ENCODE measurements around the gene PRKD1.

PRKD1 gene

DNA sequence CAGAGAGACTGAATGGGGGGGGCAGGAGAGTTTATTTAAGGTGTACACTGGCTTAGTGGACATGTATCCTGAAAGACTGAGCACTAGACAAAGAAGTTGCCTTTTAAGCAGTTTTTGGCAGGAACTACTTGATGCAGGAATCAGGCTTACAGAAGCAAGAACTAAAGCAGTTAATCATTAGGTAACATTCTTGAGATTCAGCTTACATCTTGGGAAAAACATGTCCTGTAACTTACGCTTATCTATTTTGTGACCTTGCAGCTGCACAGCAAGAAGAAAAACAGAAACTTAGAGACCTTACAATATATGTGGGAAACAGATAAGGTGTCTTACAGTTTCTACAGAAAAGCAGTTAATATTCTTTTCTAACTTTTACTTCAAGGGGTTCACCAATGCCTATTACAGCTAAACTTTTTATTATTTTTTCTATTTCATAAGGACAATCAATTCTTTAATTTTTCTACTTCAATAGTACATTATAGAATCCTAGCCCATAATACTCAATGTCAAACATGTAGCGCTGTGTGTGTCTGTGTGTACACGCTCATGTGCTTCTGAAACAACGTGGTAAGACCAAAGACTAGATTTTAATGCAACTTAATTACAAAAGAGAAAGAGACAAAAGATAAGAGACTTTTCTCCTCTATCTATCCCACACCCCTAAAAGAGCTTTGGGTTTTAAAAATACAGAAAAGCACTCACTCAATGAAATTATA, 276.9 kb downstream of the PRKD1 start:
- peaks cover 14% of the 10 kb centered on the region for H3K36me3 ChIP-seq (ENCODE audit: control insufficient read depth, insufficient read depth, low read length)
- peaks cover 21% of the 10 kb centered on the region for H3K9me3 ChIP-seq (ENCODE audit: control insufficient read depth, low read length)
- WGBS, 2 experiments (ENCODE audit: insufficient coverage in 2 of 2), result 100% methylated on average over 2 of the region's 4 CpGs; no CpG with 5 or more reads in 1 of the 2 experiments
- H3K4me1 ChIP-seq (ENCODE audit: control insufficient read depth, insufficient read depth, low read length, poor library complexity, severe bottlenecking), result no peaks in the 10 kb centered on the region
- H3K27ac ChIP-seq (ENCODE audit: low read depth, low read length, severe bottlenecking), result no peak overlapping the region
- no peak overlapping the region for H3K4me3 ChIP-seq (ENCODE audit: extremely low read depth, insufficient read depth, low read length, poor library complexity, severe bottlenecking)

DNA sequence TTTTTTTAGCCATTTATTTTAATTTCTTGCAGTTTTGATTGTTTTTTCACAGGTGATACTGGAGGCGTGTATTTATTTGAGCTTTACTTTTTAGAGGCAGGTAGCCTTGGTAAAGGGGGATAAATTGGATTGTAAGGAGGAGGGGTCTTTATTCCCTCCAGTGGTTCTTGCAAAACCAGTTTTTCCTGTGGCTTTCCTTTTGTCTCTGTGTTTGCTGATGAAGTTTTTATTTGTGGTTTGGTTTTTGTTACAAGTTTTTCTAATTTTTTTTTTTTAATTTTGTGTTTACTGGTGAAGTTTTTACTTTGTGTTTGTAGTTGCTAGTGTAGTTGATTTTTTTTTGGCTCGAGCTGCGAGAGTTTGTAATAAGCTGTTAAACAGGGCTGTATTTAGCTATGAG, 278.5 kb downstream of the PRKD1 start:
- Histone ChIP-seq H3K4me1 (ENCODE audit: control insufficient read depth, insufficient read depth, low read length, poor library complexity, severe bottlenecking) (no peaks in the 10 kb centered on the region), H3K27ac (ENCODE audit: low read depth, low read length, severe bottlenecking) (no peak overlapping the region), H3K4me3 (ENCODE audit: extremely low read depth, insufficient read depth, low read length, poor library complexity, severe bottlenecking) (no peak overlapping the region), H3K9me3 (ENCODE audit: control insufficient read depth, low read length) (peaks cover 21% of the 10 kb centered on the region), H3K36me3 (ENCODE audit: control insufficient read depth, insufficient read depth, low read length) (peaks cover 14% of the 10 kb centered on the region)
- WGBS, 2 experiments (ENCODE audit: insufficient coverage in 2 of 2), result 92 to 93% methylated on average over 2 of the region's 3 CpGs

DNA sequence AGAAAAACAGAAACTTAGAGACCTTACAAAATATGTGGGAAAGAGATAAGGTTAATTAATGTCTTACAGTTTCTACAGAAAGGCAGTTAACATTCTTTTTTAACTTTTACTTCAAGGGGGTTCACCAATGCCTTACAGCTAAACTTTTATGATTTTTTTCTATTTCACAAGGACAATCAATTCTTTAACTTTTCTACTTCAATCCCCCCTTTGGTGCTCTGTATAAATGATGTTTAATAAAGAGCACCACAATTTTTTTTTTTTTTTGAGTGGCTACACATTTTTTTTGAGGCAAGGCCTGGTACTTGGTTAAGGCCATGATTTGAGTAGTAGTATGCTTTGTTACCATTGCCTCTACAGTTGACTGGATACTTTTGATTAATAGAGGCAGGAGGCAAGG, 279.6 kb downstream of the PRKD1 start:
- Histone ChIP-seq H3K36me3 (ENCODE audit: control insufficient read depth, insufficient read depth, low read length) (peaks cover 14% of the 10 kb centered on the region), H3K4me3 (ENCODE audit: extremely low read depth, insufficient read depth, low read length, poor library complexity, severe bottlenecking) (no peak overlapping the region), H3K27ac (ENCODE audit: low read depth, low read length, severe bottlenecking) (no peak overlapping the region), H3K4me1 (ENCODE audit: control insufficient read depth, insufficient read depth, low read length, poor library complexity, severe bottlenecking) (peaks cover 5% of the 10 kb centered on the region), H3K9me3 (ENCODE audit: control insufficient read depth, low read length) (peaks cover 21% of the 10 kb centered on the region)

DNA sequence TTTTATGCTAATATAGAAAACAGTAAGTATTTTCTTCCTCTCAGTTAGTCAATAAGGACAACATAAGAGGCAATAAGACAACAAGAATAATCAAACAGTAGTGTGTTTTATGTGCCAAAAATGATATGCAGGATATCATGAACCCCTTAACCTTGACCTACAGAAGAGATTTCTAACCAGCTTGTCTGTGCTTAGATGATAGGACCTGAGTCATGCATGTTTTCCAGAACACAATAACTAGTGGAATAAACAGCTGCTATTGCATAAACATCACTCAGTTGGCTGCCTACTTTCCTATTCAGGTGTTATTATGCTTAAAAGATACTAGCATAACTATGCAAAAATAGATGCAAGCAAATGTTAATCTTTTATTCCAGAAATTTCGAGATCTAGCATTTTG, 282.5 kb downstream of the PRKD1 start:
- Histone ChIP-seq H3K36me3 (ENCODE audit: control insufficient read depth, insufficient read depth, low read length) (peaks cover 10% of the 10 kb centered on the region), H3K4me3 (ENCODE audit: extremely low read depth, insufficient read depth, low read length, poor library complexity, severe bottlenecking) (no peak overlapping the region), H3K4me1 (ENCODE audit: control insufficient read depth, insufficient read depth, low read length, poor library complexity, severe bottlenecking) (peaks cover 5% of the 10 kb centered on the region), H3K9me3 (ENCODE audit: control insufficient read depth, low read length) (peaks cover 16% of the 10 kb centered on the region), H3K27ac (ENCODE audit: low read depth, low read length, severe bottlenecking) (no peak overlapping the region)
- WGBS, 2 experiments (ENCODE audit: insufficient coverage in 2 of 2), result no CpG with 5 or more reads among the region's 1 CpG

DNA sequence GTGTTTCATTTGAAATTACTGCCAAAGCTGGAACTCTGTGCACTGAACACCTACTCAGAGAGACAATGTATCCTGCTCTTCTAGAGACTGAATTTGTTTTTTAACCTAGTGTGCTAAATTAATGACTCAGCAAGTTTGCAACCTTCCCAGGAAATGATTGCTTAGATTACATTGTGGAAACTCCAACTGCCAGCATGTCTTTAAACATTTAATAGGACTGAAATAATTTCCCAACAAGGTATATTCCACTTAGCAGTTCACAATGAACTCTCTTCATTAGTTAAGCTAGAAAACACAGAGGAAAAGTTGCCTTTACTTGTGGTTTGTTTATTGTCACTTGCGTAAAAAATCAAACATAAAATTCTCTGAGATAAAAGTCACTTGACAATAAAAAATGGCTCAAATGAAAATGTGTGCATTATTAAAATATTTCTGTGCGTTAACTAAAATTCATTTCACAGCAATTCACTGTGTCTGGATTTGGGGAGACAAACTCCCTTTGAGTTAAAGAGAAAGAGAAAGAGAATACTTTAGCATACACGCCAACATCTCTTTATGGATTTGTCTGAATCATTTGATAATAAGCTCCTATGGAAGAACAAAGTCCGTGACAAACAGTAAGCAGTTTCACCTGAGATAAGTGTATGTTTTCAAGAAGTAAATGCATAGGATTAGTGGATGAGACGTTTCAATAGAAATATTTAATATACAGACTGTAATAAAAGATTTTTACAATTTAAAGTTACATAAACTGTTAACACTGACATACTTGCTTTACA, 284.0 kb downstream of the PRKD1 start:
- 92% methylated on average over 2 of the region's 5 CpGs; no CpG with 5 or more reads in 1 of the 2 experiments for WGBS, 2 experiments (ENCODE audit: insufficient coverage in 2 of 2)
- Histone ChIP-seq H3K4me1 (ENCODE audit: control insufficient read depth, insufficient read depth, low read length, poor library complexity, severe bottlenecking) (peaks cover 5% of the 10 kb centered on the region), H3K36me3 (ENCODE audit: control insufficient read depth, insufficient read depth, low read length) (peaks cover 4% of the 10 kb centered on the region), H3K4me3 (ENCODE audit: extremely low read depth, insufficient read depth, low read length, poor library complexity, severe bottlenecking) (no peak overlapping the region), H3K9me3 (ENCODE audit: control insufficient read depth, low read length) (peaks cover 11% of the 10 kb centered on the region), H3K27ac (ENCODE audit: low read depth, low read length, severe bottlenecking) (no peak overlapping the region)

DNA sequence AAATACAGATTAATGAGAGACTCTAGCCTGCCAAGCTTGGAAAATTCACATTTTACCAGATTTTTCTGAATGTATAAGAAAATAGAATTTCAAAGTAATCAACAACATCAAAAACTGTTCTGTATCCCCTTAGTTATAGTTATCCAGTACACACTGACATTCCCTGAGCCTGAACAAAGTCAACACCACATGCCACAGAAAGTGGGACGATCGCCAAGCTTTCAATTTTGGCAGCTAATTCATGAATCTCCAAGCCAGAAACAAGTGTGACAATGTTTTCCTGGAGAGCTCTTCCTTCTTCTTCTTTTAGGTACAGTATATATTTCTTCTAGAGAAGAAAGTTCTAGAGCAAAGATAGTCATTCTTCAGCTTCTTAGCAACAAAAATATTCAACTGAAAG, 290.2 kb downstream of the PRKD1 start:
- H3K4me3 ChIP-seq (ENCODE audit: extremely low read depth, insufficient read depth, low read length, poor library complexity, severe bottlenecking), result no peak overlapping the region
- no peaks in the 10 kb centered on the region for H3K9me3 ChIP-seq (ENCODE audit: control insufficient read depth, low read length)
- H3K4me1 ChIP-seq (ENCODE audit: control insufficient read depth, insufficient read depth, low read length, poor library complexity, severe bottlenecking), result no peaks in the 10 kb centered on the region
- H3K27ac ChIP-seq (ENCODE audit: low read depth, low read length, severe bottlenecking), result no peak overlapping the region
- peaks cover 4% of the 10 kb centered on the region for H3K36me3 ChIP-seq (ENCODE audit: control insufficient read depth, insufficient read depth, low read length)
- no CpG with 5 or more reads among the region's 2 CpGs for WGBS, 2 experiments (ENCODE audit: insufficient coverage in 2 of 2)

DNA sequence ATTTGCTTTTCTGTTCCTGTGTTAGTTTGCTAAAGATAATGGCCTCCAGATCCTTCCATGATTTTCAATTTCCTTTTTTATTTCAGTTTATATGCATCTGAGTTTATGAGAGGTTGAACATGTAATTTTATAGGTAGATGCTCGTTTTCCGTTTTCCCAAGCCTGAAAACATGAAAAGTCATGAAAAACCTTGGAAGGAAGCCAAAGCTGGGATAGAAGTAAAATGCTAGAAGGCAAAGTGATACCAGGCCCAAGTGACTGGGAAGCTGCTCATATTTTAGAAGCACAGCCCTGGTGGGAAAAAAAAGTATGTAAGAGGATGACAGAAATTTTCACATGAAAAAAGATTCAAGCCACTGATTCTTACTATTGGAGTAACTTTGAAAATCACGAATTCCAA, 290.8 kb downstream of the PRKD1 start:
- Histone ChIP-seq H3K4me1 (ENCODE audit: control insufficient read depth, insufficient read depth, low read length, poor library complexity, severe bottlenecking) (no peaks in the 10 kb centered on the region), H3K4me3 (ENCODE audit: extremely low read depth, insufficient read depth, low read length, poor library complexity, severe bottlenecking) (no peak overlapping the region), H3K9me3 (ENCODE audit: control insufficient read depth, low read length) (no peaks in the 10 kb centered on the region), H3K36me3 (ENCODE audit: control insufficient read depth, insufficient read depth, low read length) (peaks cover 4% of the 10 kb centered on the region), H3K27ac (ENCODE audit: low read depth, low read length, severe bottlenecking) (no peak overlapping the region)
- 50 to 89% methylated on average over 2 of the region's 3 CpGs for WGBS, 2 experiments (ENCODE audit: insufficient coverage in 2 of 2)

DNA sequence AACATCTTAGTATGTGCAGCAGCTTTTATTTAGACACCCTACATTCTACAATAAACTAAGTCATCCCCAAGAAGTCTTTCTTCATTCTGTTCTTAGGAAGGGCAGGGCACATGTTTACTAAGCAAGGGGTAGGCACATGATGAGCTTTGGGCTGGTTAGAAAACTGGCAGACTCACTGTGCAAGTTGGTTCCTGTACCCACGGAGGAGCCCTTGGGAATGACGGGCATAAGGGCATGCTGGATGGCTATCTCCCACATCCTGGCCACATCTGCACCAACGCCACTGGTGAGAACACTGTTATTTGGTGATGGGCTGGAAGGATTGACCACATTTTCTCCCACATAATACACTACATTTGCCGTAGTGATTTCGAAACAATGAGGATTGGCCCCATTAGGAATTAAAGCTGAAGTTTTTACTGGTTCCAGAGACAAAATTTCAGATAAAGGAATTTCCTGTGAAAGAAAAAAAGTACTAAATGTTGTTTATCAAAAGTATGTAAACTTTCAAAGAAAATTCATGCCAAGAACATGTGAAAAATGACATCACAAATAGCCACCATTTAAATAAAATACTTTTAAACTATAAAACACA, 297.0 kb downstream of the PRKD1 start:
- H3K36me3 ChIP-seq (ENCODE audit: control insufficient read depth, insufficient read depth, low read length), result no peaks in the 10 kb centered on the region

DNA sequence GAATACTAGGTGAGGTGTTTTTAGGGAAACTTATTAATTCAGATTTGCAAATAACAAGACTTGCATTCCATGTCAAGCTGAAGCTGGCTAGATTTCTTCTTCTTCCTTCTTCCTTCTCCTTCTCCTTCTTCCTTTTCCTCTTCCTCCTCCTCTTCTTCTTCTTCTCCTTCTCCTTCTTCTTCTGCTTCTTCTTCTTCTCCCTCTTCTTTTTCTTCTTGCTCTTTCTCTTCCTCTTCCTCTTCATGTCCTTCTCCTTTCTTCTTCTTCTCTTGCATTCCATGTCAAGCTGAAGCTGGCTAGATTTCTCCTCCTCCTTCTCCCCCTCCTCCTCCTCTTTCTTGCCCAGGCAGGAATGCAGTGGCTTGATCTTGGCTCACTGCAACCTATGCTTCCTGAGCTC, 297.8 kb downstream of the PRKD1 start:
- Histone ChIP-seq H3K4me1 (ENCODE audit: control insufficient read depth, insufficient read depth, low read length, poor library complexity, severe bottlenecking) (no peaks in the 10 kb centered on the region), H3K4me3 (ENCODE audit: extremely low read depth, insufficient read depth, low read length, poor library complexity, severe bottlenecking) (no peak overlapping the region), H3K36me3 (ENCODE audit: control insufficient read depth, insufficient read depth, low read length) (no peaks in the 10 kb centered on the region), H3K9me3 (ENCODE audit: control insufficient read depth, low read length) (no peaks in the 10 kb centered on the region), H3K27ac (ENCODE audit: low read depth, low read length, severe bottlenecking) (no peak overlapping the region)

More for the DNA sequence above, 297.0 kb downstream of the PRKD1 start:
- WGBS, 2 experiments (ENCODE audit: insufficient coverage in 2 of 2), result 94% methylated on average over 2 of the region's 5 CpGs; no CpG with 5 or more reads in 1 of the 2 experiments
- no peaks in the 10 kb centered on the region for H3K9me3 ChIP-seq (ENCODE audit: control insufficient read depth, low read length)
- no peaks in the 10 kb centered on the region for H3K4me1 ChIP-seq (ENCODE audit: control insufficient read depth, insufficient read depth, low read length, poor library complexity, severe bottlenecking)
- no peak overlapping the region for H3K27ac ChIP-seq (ENCODE audit: low read depth, low read length, severe bottlenecking)
- H3K4me3 ChIP-seq (ENCODE audit: extremely low read depth, insufficient read depth, low read length, poor library complexity, severe bottlenecking), result no peak overlapping the region

DNA sequence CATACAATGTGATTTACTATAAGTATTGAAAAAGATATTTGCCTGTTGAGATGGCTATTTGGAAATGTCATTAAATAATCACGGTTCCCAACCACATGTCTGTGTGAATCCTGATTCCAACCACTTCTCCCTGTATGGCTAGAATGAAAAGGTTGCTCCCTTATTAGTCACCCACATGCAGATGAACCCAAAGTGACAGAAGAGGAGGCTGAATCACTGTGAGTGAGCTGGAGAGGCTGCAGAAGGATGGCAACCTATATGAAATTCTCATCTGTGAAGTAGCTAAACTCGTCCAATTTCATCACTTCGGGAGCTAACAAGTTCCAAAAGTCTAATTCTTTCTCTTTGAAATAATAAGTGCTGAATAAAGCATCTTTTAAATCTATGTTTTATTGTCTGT, 300.5 kb downstream of the PRKD1 start:
- no CpG with 5 or more reads among the region's 3 CpGs for WGBS, 2 experiments (ENCODE audit: insufficient coverage in 2 of 2)
- Histone ChIP-seq H3K4me3 (ENCODE audit: extremely low read depth, insufficient read depth, low read length, poor library complexity, severe bottlenecking) (no peak overlapping the region), H3K4me1 (ENCODE audit: control insufficient read depth, insufficient read depth, low read length, poor library complexity, severe bottlenecking) (no peaks in the 10 kb centered on the region), H3K27ac (ENCODE audit: low read depth, low read length, severe bottlenecking) (no peak overlapping the region), H3K9me3 (ENCODE audit: control insufficient read depth, low read length) (no peaks in the 10 kb centered on the region), H3K36me3 (ENCODE audit: control insufficient read depth, insufficient read depth, low read length) (peaks cover 4% of the 10 kb centered on the region)
